IMR-90 (cell line): Measurements from ENCODE around the gene ACSS3. TPM values are rescaled to one million over a fixed set of nuclear protein-coding genes. Genes with fewer than 3 reads are reported as not detected.

ENCODE experiments used
- ATAC-seq: fragments of 200-7000 bp; cut with Tn5 transposase; 2 replicates; pipeline ENCODE4 v1.9.1; 2020; ENCODE audit warnings: low read depth, mild to moderate bottlenecking, moderate library complexity
- BruUV-seq: library from RNA; stranded (reverse); fragments of 400-500 nt; replicated peaks from 2 replicates; lab custom pipeline; 2021; lab: Mats Ljungman, UMichigan
- CTCF ChIA-PET: fragments of 300-600 bp; formaldehyde crosslinking; extraction: SDS; loops from one replicate; lab custom pipeline; 2021; ENCODE audit warnings: antibody characterized with exemption; lab: Yijun Ruan, JAX
- POLR2A ChIA-PET: fragments of 300-600 bp; sonication (Branson Sonifier 250); formaldehyde crosslinking; loops from one replicate; lab custom pipeline; 2022; ENCODE audit warnings: antibody characterized with exemption; ENCODE audit not compliant: unreplicated experiment; lab: Charles Lee
- DNase-seq: peaks from one replicate; pipeline ENCODE4 v3.0.0; 2013
- H2AFZ ChIP-seq: replicated peaks from 2 replicates; pipeline ENCODE3; 2013; ENCODE audit warnings: low read length, mild to moderate bottlenecking; ENCODE audit not compliant: poor library complexity
- H2AK5ac ChIP-seq: 2 replicates; pipeline ENCODE4 v1.6.1; 2013; ENCODE audit warnings: low read depth, low read length, inconsistent platforms
- H2AK9ac ChIP-seq: replicated peaks from 2 replicates; pipeline ENCODE3; 2013; ENCODE audit warnings: mild to moderate bottlenecking, low read depth, low read length, moderate library complexity; ENCODE audit not compliant: poor library complexity
- H2BK120ac ChIP-seq: 2 replicates; pipeline ENCODE4 v1.6.1; 2013; ENCODE audit warnings: low read depth, low read length, inconsistent platforms
- H2BK15ac ChIP-seq: 3 replicates; pipeline ENCODE4 v1.6.1; 2013; ENCODE audit warnings: low read depth, low read length, inconsistent platforms
- H2BK20ac ChIP-seq: 2 replicates; pipeline ENCODE4 v1.6.1; 2013; ENCODE audit warnings: low read depth, mild to moderate bottlenecking, inconsistent platforms, low read length, moderate library complexity
- H2BK5ac ChIP-seq: 2 replicates; pipeline ENCODE4 v1.6.1; 2013; ENCODE audit warnings: mild to moderate bottlenecking, low read depth, low read length, inconsistent platforms; ENCODE audit not compliant: poor library complexity, severe bottlenecking
- H3K14ac ChIP-seq: replicated peaks from 2 replicates; pipeline ENCODE4 v1.6.1; 2013; ENCODE audit warnings: low read depth, low read length, inconsistent platforms
- H3K18ac ChIP-seq: 2 replicates; pipeline ENCODE4 v1.6.1; 2013; ENCODE audit warnings: low read depth, low read length, control low read depth
- H3K23ac ChIP-seq: 2 replicates; pipeline ENCODE4 v1.6.1; 2013; ENCODE audit warnings: low read depth, low read length, inconsistent platforms
- H3K27ac ChIP-seq: 2 replicates; pipeline ENCODE4 v1.5.1; 2013; ENCODE audit warnings: mild to moderate bottlenecking, control low read depth, low read length; ENCODE audit not compliant: insufficient read depth
- H3K27me3 ChIP-seq: 2 replicates; pipeline ENCODE4 v1.6.1; 2013; ENCODE audit warnings: low read length; ENCODE audit not compliant: control insufficient read depth, insufficient read depth
- H3K36me3 ChIP-seq: 2 replicates; pipeline ENCODE4 v1.6.1; 2013; ENCODE audit warnings: low read length, mixed read lengths; ENCODE audit not compliant: control insufficient read depth, insufficient read depth
- H3K4ac ChIP-seq: 2 replicates; pipeline ENCODE4 v1.6.1; 2013; ENCODE audit warnings: low read depth, low read length, inconsistent platforms
- H3K4me1 ChIP-seq: 2 replicates; pipeline ENCODE4 v1.6.1; 2013; ENCODE audit warnings: low read length, mixed read lengths; ENCODE audit not compliant: control insufficient read depth, insufficient read depth
- H3K4me2 ChIP-seq: 2 replicates; pipeline ENCODE4 v1.6.1; 2013; ENCODE audit warnings: low read depth, mild to moderate bottlenecking, control low read depth, low read length, moderate library complexity
- H3K4me3 ChIP-seq: 2 replicates; pipeline ENCODE4 v1.5.1; 2013; ENCODE audit warnings: low read depth, mild to moderate bottlenecking, control low read depth, low read length, moderate library complexity; ENCODE audit not compliant: insufficient read depth
- H3K56ac ChIP-seq: 2 replicates; pipeline ENCODE4 v1.6.1; 2013; ENCODE audit warnings: low read length, inconsistent platforms; ENCODE audit not compliant: insufficient read depth; ENCODE audit errors: extremely low read depth
- H3K79me1 ChIP-seq, 2 experiments: 2 replicates each; pipeline ENCODE4 v1.6.1; 2013; ENCODE audit warnings: low read length in 2 of 2, inconsistent platforms in 1 of 2, low read depth in 1 of 2
- H3K9ac ChIP-seq: 2 replicates; pipeline ENCODE4 v1.6.1; 2013; ENCODE audit warnings: low read depth, low read length, control low read depth
- H3K9me1 ChIP-seq: 2 replicates; pipeline ENCODE4 v1.6.1; 2013; ENCODE audit warnings: low read length, inconsistent platforms; ENCODE audit not compliant: insufficient read depth
- H3K9me3 ChIP-seq: 2 replicates; pipeline ENCODE4 v1.6.1; 2013; ENCODE audit warnings: low read length; ENCODE audit not compliant: control insufficient read depth, insufficient read depth
- H4K20me1 ChIP-seq: 2 replicates; pipeline ENCODE4 v1.6.1; 2013; ENCODE audit warnings: low read length, inconsistent platforms; ENCODE audit not compliant: insufficient read depth
- H4K5ac ChIP-seq: 2 replicates; pipeline ENCODE4 v1.6.1; 2013; ENCODE audit warnings: mild to moderate bottlenecking, low read depth, low read length, control low read depth
- H4K8ac ChIP-seq, 2 experiments: 2 replicates each; pipeline ENCODE4 v1.6.1; 2013; ENCODE audit warnings: low read depth in 2 of 2, low read length in 2 of 2, control low read depth in 1 of 2, inconsistent platforms in 1 of 2
- H4K91ac ChIP-seq: 2 replicates; pipeline ENCODE4 v1.6.1; 2013; ENCODE audit warnings: low read depth, low read length, inconsistent platforms; ENCODE audit not compliant: insufficient read depth
- CHD1 ChIP-seq: IDR thresholded peaks from 2 replicates; pipeline ENCODE4 v1.6.1; 2012; ENCODE audit warnings: low read depth, low read length, improper control_type of control experiment
- FOS ChIP-seq: fragments of 150-350 bp; IDR thresholded peaks from 2 replicates; pipeline ENCODE4 v1.6.1; 2016; ENCODE audit warnings: low read depth, low read length
- SMC3 ChIP-seq: fragments of 150-350 bp; IDR thresholded peaks from 2 replicates; pipeline ENCODE4 v1.6.1; 2016; ENCODE audit warnings: low read depth, mild to moderate bottlenecking, antibody characterized with exemption, low read length, moderate library complexity
- WGBS, 2 experiments: methylation state at CpG; one replicate each; pipeline versions ENCODE4 v1.1.5 to v1.1.7; 2013; ENCODE audit warnings: missing lambda C conversion rate in 2 of 2; ENCODE audit not compliant: insufficient read length in 1 of 2; ENCODE audit errors: extremely low coverage in 2 of 2; 5-methylcytosine and 5-hydroxymethylcytosine counted together
- dilution Hi-C: fragments of 300-500 bp; cut with HindIII; formaldehyde crosslinking; loops from one replicate; pipeline ENCODE4 v1.14.3; 2018; ENCODE audit warnings: low sequenced_read_pairs; ENCODE audit not compliant: unreplicated experiment
- in situ Hi-C: fragments of 300-500 bp; cut with MboI; formaldehyde crosslinking; loops from 3 replicates; pipeline ENCODE4 v1.14.3; 2019; ENCODE audit warnings: low sequenced_read_pairs, inconsistent platforms, mixed read lengths
- intact Hi-C: fragments of 100-400 bp; cut with micrococcal nuclease; formaldehyde crosslinking; loops from 2 replicates; pipeline ENCODE4 v1.10.0; 2022
- polyA plus RNA-seq, 3 experiments: library from polyadenylated mRNA; depleted of rRNA; stranded (reverse); fragments of >200 nt; gene quantifications; 2 replicates each; pipeline ENCODE4 v1.2.3, GENCODE V29; 2012; ENCODE audit warnings: low replicate concordance in 1 of 3
- total RNA-seq: library from RNA; depleted of rRNA; stranded (reverse); fragments of >200 nt; gene quantifications from 2 replicates; pipeline ENCODE4 v1.2.3, GENCODE V29; 2012
- TF ChIP-seq, protein P1 (sequence below): fragments of 150-350 bp; IDR thresholded peaks from 2 replicates; pipeline ENCODE4 v1.6.1; 2017; ENCODE audit warnings: mild to moderate bottlenecking, antibody characterized with exemption, low read length, low read depth

Gene ACSS3
- total and polyA plus RNA-seq, 2 of the 4 experiments (the other 2 are of a cell fraction), result 0.84 to 2.0 TPM

DNA sequence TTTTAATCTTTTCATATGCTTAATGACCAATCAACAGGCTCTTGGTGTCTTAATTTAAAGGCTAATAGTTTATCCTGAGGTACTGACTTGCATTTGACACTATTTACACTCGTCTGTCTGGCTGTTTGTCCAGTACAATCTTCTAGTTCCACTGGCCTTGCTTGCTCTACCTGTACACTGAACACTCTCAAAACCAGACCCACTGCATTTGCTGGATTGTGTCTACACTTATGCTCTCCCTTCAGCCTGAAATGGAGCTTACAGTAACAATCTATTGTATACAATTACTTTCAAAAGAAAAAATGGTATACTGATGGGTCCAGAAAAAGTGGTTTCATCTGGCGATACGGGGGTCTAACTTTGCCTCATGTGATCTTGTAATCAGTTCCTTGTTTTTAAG lies 2.3 kb upstream of the ACSS3 start:
- intact Hi-C loops, result no loop called here
- no peak for ATAC-seq
- CTCF ChIA-PET, result no interaction called here

More for the DNA sequence above, 2.3 kb upstream of the ACSS3 start:
- TF ChIP-seq, protein P1, sequence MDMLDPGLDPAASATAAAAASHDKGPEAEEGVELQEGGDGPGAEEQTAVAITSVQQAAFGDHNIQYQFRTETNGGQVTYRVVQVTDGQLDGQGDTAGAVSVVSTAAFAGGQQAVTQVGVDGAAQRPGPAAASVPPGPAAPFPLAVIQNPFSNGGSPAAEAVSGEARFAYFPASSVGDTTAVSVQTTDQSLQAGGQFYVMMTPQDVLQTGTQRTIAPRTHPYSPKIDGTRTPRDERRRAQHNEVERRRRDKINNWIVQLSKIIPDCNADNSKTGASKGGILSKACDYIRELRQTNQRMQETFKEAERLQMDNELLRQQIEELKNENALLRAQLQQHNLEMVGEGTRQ, result no peak
- no peak for TF ChIP-seq FOS
- no peak for TF ChIP-seq SMC3
- no peak for TF ChIP-seq CHD1
- Histone ChIP-seq H2AFZ (no peak overlapping the region), H3K36me3 (no peaks in the 10 kb centered on the region), H3K79me1 (no peaks in the 10 kb centered on the region), H3K9ac (no peak overlapping the region), H3K27ac (no peak overlapping the region), H3K18ac (no peak overlapping the region), H2BK15ac (no peak overlapping the region), H3K9me3 (no peaks in the 10 kb centered on the region), H4K91ac (no peak overlapping the region), H2BK120ac (no peak overlapping the region), H3K56ac (no peak overlapping the region), H2AK9ac (no peak overlapping the region), H3K27me3 (no peaks in the 10 kb centered on the region; the same call in 1 of the 2 replicates), H2BK20ac (no peak overlapping the region), H4K8ac (no peak overlapping the region), H3K23ac (no peak overlapping the region), H4K20me1 (no peaks in the 10 kb centered on the region), H4K5ac (no peak overlapping the region), H3K14ac (no peak overlapping the region), H2AK5ac (no peak overlapping the region), H3K4me2 (no peak overlapping the region), H3K4ac (no peak overlapping the region), H2BK5ac (no peak overlapping the region), H3K4me3 (no peak overlapping the region), H3K4me1 (peaks cover 2% of the 10 kb centered on the region; the same call in 1 of the 2 replicates), H3K9me1 (0 out of 2 replicates have a peak, but pooled peaks cover 3% of the 10 kb centered on the region)
- POLR2A ChIA-PET, result no interaction called here
- BruUV-seq, result no TSS peak
- in situ Hi-C loops, result no loop called here
- dilution Hi-C loops, result no loop called here
- WGBS, 2 experiments, result no CpG with 5 or more reads among the region's 3 CpGs
- DNase-seq, result no peak
